GM20000 (cell line): ENCODE data around the gene SWAP70.

Experiments
- DNase-seq: peaks from one replicate; pipeline ENCODE4 v3.0.0; 2012; ENCODE audit warnings: low spot score
- CTCF ChIP-seq: IDR thresholded peaks from 2 replicates; pipeline ENCODE4 v1.5.1; 2012; ENCODE audit warnings: mild to moderate bottlenecking, control low read depth; ENCODE audit errors: extremely low read depth, missing control alignments

The SWAP70 gene

DNA sequence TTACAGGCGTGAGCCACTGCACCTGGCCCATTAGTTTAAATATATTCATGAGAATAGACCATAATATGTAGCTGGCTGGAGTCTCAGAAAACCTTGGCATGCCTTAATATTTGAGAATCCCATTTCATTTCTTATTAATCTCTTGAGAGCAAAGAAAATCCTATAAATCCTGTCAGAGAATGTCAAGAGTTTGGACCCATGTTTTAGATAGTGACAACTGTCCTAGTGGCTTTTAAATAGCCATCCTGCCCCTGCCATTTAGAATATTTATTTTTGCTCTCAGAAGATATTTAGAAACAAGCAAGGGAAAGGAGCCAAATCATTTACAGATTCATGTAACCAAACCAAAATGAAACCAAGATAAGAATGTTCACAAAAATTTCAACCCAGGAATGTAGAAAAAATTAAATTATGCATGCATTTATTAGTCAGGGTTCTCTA lies 107.2 kb downstream of the SWAP70 start:
- no peak for TF ChIP-seq CTCF
- no peak for DNase-seq

DNA sequence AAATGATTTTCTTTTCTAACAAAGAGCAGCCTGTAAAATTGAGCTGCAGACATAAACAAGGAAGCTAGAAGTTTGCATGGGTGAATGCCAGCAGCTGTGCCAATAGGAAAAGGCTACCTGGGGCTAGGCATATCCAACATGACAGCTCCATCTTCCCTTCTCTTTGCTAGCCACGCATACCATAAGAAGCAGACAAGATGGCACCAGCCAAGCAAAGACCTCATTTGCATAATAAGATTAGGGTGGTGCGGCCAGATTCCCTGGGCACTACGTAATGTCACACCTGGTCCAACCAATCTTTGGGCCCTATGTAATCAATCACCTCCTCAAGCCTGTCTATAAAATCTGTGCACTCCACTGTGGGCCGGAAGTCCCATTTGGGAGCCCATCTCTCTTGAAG lies 108.3 kb downstream of the SWAP70 start:
- TF ChIP-seq CTCF = no peak
- DNase-seq = no peak

- no peak for TF ChIP-seq CTCF
- no peak for DNase-seq
Observed at GRCh38 chr11:9773524-9773923, 109.6 kb downstream of the SWAP70 start.

DNA sequence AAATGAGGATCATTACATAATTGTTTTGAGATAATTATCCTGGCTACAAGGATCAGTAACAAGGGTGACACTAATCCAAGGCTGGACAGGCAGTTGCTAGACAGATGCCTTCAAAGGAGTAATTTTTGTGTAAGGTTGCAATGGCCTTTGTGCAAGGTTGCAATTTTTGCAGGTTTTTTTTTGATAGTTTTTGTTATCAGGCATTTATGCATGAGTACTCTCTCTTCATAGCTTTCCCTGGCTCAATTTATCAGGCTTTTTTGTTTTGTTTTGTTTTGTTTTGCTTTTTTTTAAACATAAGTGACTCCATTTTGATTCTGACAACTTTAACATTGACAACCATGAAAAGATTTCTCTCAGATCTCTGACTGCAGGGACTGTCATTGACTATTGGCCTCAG lies 110.2 kb downstream of the SWAP70 start:
- DNase-seq = no peak
- no peak for TF ChIP-seq CTCF

DNA sequence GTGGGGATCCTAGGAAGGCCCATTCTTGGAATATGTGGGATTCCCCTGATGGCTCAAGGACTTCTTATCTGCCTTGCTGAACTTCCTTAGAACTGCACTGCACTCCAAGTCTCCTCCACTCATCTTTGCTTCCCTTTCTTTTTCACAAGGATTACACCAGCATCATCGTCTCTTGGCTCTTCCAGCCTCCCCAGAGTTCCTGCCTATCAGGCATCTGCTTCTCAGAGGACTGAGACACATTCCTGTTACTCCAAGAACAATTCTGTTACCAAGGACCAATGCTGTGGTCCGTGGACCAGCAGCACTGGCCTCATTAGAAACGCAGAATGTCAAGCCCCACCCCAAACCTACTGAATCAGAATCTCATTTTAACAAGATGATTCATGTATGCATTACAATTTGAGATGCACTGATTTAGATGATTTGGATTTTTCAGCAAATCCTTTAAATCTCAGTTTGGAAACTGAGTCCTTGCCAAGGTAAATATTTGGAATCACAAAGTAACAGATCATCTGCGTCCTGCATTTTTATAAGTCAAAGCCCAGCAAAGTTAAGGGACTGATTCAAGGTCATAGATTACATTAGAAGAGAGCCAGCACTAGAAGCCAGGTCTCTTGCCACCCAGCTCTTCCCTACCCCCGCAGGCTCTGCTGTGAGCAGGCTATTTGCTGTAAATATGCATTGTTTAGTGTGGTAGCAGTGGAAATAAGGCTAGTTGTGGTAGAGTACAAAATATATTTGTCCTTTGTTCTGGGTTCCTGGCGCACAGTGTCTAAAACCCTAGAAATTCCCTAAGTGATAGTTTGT lies 110.9 kb downstream of the SWAP70 start:
- DNase-seq = no peak

DNA sequence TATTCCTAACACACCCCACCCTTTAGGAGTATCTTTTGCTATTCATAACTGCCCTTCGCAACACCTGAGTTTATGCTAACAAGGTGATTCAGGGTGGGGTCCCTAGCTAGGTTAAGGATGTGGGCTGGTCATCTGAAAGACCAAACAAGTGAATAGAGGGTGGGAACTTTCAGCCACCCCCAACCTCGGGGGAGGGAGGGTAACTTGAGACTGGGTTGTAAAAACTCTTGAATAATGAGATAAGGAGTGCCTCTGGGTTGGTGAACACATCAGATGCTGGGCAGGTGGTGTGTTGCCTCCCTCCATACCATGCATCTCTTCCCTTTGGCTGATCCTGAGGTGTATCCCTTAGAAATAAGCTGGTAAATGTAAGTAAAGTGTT lies 111.5 kb downstream of the SWAP70 start:
- DNase-seq = no peak
- TF ChIP-seq CTCF = no peak

More for the DNA sequence above, 110.9 kb downstream of the SWAP70 start:
- TF ChIP-seq CTCF = no peak

GRCh38 chr11:9776203-9776602 lies 112.3 kb downstream of the SWAP70 start:
- no peak for TF ChIP-seq CTCF
- DNase-seq = no peak
